Activated CD4-positive, alpha-beta T cell treated with anti-CD3 and anti-CD28 coated beads, Interleukin-2, amount 10 ng/mL, durations not matched to agents 24 days and 14 days (primary cell): ENCODE results near the gene SELENOT. TPM values are rescaled to one million over a fixed set of nuclear protein-coding genes. Genes with fewer than 3 reads are reported as not detected.
A peak's percentile ranks its signal among the peaks of the same experiment; 100 is the strongest.
"Not testable (repeated sequence)": the region's sequence is repeated elsewhere in the genome, so short reads cannot be mapped to it uniquely, and the experiment has no call there.

Experiments
- DNase-seq: peaks from one replicate; pipeline ENCODE4 v3.0.0; 2022
- H3K27ac Mint-ChIP-seq: one replicate; pipeline ENCODE4 v1.8.0; 2022; ENCODE audit warnings: mild to moderate bottlenecking, mixed read lengths
- H3K27me3 Mint-ChIP-seq: one replicate; pipeline ENCODE4 v1.8.0; 2022; ENCODE audit warnings: mixed read lengths
- H3K36me3 Mint-ChIP-seq: one replicate; pipeline ENCODE4 v1.8.0; 2022; ENCODE audit warnings: low read depth, mild to moderate bottlenecking, mixed read lengths
- H3K4me1 Mint-ChIP-seq: one replicate; pipeline ENCODE4 v1.8.0; 2021; ENCODE audit warnings: mixed read lengths
- H3K4me3 Mint-ChIP-seq: one replicate; pipeline ENCODE4 v1.8.0; 2022; ENCODE audit warnings: mild to moderate bottlenecking, moderate library complexity, mixed read lengths
- H3K9me3 Mint-ChIP-seq: one replicate; pipeline ENCODE4 v1.8.0; 2021; ENCODE audit warnings: mixed read lengths
- intact Hi-C: fragments of 100-400 bp; cut with micrococcal nuclease; formaldehyde crosslinking; loops from one replicate; pipeline ENCODE4 v1.15.1; 2023
- total RNA-seq: library from RNA; stranded (reverse); gene quantifications from 2 replicates; pipeline ENCODE4 v1.2.3, GENCODE V29; 2022

The SELENOT gene
- total RNA-seq, 1 donor from 2014 or later = 127 TPM

DNA sequence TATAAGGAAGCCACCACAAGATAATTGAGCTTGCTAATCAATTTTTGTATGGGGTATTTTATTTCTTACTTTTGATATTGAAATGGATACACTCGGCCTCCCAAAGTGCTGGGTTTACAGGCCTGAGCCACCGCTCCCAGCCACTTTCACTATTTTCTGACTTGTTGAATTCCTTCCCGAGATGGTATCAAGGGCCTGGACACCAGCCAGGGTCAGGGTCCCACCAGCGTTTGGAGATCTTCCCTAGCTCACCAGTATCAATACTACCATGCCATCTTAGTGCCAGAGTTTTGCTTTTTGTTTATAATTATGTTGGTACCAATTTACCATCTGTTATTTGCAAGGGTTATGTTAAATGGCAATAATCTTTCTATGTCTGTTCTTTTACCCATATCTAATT, 5.5 kb upstream of the SELENOT start:
- intact Hi-C loops = no loop called here
- Mint-ChIP-seq H3K36me3 (peaks cover 17% of the 10 kb centered on the region), H3K9me3 (no peaks in the 10 kb centered on the region), H3K4me1 (peaks cover 30% of the 10 kb centered on the region), H3K27ac (no peak overlapping the region), H3K27me3 (no peaks in the 10 kb centered on the region), H3K4me3 (no peak overlapping the region)
- no peak for DNase-seq

- peaks cover 24% of the 10 kb centered on the region for H3K36me3 Mint-ChIP-seq
- peaks cover 36% of the 10 kb centered on the region for H3K4me1 Mint-ChIP-seq
- intact Hi-C loops = loop anchor here (5.0 kb wide), 2 partner anchors 138 to 603 kb away; partner anchors contain the start of gene GPR171
- H3K4me3 Mint-ChIP-seq = no peak overlapping the region
- no peak for DNase-seq
- H3K27me3 Mint-ChIP-seq = no peaks in the 10 kb centered on the region
- H3K9me3 Mint-ChIP-seq = no peaks in the 10 kb centered on the region
- H3K27ac Mint-ChIP-seq = no peak overlapping the region
These were observed 3.4 kb upstream of the SELENOT start for GRCh38 chr3:150599611-150600297.

GRCh38 chr3:150600647-150601530, 2.2 kb upstream of the SELENOT start:
- peak; percentile 55 for DNase-seq
- H3K4me3 Mint-ChIP-seq = peak overlapping the region; percentile 48
- H3K4me1 Mint-ChIP-seq = peaks cover 39% of the 10 kb centered on the region
- H3K36me3 Mint-ChIP-seq = peaks cover 28% of the 10 kb centered on the region
- H3K27ac Mint-ChIP-seq = peak overlapping the region; percentile 51
- not testable (repeated sequence) for H3K9me3 Mint-ChIP-seq, H3K27me3 Mint-ChIP-seq
- intact Hi-C loops = loop anchor here (5.0 kb wide), 2 partner anchors 136 to 601 kb away; partner anchors contain the start of gene GPR171

DNA sequence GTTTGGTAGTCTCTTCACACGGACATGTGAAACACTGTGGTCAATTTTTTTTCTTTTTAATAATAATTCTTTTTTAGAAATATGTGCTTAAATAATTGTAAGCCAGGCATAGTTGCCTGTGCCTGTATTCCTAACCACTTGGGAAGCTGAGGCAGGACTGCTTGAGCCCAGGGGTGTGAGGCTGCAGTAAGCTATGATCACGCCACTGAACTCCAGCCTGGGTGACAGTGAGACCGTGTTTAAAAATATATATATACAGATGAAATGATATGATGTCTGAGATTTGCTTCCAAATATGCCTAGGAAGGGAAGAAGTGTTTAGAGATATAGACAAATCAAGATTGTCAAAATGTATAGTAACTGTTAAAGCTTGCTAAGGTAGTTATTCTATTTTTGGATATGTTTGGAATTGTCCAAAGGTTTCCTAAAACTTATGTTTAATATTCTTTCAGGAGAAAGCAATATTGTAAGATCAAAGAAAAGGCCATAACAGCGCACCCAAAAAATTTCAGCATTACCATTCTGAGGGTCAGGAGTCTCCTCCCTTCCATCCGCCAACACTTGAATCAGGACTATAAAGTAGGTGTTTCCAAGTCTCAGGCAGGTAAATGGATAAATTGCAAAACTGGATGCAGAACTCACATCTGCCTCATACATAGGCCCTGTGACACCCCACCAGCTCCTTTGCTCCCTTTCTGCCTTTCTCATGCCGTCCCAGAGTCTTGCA, 532 bp upstream of the SELENOT start:
- H3K27me3 Mint-ChIP-seq = no peaks in the 10 kb centered on the region
- peak overlapping the region; percentile 99 for H3K27ac Mint-ChIP-seq
- H3K36me3 Mint-ChIP-seq = peaks cover 35% of the 10 kb centered on the region
- H3K4me1 Mint-ChIP-seq = peaks cover 45% of the 10 kb centered on the region
- H3K4me3 Mint-ChIP-seq = peak overlapping the region; percentile 98
- no peaks in the 10 kb centered on the region for H3K9me3 Mint-ChIP-seq
- intact Hi-C loops = loop anchor here (1.0 to 5.0 kb wide), 9 partner anchors 12 to 600 kb away; partner anchors contain the start of genes EIF2A, ERICH6, GPR171 and SERP1
- no peak for DNase-seq

DNA sequence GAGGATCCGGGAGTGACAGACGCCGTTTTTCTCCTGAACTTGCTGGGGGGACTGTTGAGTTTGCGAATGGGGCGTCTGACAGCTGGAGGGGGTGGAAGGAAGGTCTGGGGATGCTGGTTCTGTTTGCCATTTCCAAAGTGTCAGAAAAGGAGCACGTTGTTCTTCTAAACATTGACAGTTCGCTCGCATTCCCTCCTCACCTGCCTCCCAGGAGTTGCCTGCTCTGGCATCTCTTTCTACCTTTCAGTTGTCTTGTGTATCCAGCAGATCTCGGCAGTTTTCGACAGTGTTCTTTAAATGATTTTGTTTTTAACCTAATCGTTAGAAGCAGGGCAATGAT, 829 bp downstream of the SELENOT start:
- Mint-ChIP-seq H3K4me3 (peak overlapping the region; percentile 98), H3K27me3 (no peaks in the 10 kb centered on the region), H3K27ac (peak overlapping the region; percentile 99), H3K4me1 (peaks cover 56% of the 10 kb centered on the region), H3K9me3 (no peaks in the 10 kb centered on the region), H3K36me3 (peaks cover 45% of the 10 kb centered on the region)
- intact Hi-C loops = loop anchor here (1.0 to 5.0 kb wide), 9 partner anchors 10 to 598 kb away; partner anchors contain the start of genes EIF2A, ERICH6, GPR171 and SERP1
- DNase-seq = no peak

GRCh38 chr3:150605998-150606641, 3.0 kb downstream of the SELENOT start:
- Mint-ChIP-seq H3K27ac (peak overlapping the region; percentile 13), H3K9me3 (no peaks in the 10 kb centered on the region), H3K4me3 (peak overlapping the region; percentile 49), H3K4me1 (peaks cover 54% of the 10 kb centered on the region), H3K36me3 (peaks cover 48% of the 10 kb centered on the region), H3K27me3 (no peaks in the 10 kb centered on the region)
- no peak for DNase-seq
- intact Hi-C loops = no loop called here

DNA sequence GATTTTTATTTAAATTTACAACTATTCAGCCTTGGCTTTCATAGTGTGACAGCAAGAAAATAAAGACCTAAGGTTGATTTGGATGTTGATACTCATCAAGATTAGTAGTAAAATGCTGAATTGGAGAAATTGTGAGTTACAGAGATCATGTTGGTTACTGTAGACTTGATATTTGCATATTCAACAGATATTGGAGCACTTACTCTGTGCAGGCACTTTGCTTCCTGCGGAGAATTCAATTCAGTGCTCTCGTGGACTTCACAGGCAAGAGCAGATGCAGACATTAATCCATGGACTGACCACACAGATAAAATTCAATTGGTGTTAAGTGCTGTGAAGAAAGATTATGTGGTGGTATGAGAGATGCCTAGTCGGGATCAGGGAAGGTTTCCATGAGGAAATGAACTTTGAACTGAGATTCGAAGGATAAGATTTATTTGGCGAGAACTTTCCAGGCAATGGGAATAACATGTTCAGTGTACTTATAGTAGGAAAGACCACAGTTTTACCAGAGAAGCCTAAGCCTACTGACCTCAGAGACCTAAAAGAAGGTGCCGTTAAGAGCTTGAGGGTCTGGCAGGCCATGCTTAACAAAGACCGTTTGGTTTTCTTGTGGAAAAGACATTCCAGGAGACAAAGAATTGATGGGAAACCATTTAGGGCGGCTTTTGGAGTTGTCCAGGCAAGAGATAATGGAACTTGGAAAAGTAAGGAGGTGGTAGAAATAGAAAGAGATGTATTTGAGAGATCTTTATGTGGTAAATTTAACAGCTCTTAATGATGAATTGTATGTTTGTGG, 4.3 kb downstream of the SELENOT start:
- Mint-ChIP-seq H3K4me1 (peaks cover 48% of the 10 kb centered on the region), H3K27me3 (no peaks in the 10 kb centered on the region), H3K27ac (no peak overlapping the region), H3K9me3 (no peaks in the 10 kb centered on the region), H3K4me3 (no peak overlapping the region), H3K36me3 (peaks cover 48% of the 10 kb centered on the region)
- intact Hi-C loops = no loop called here
- no peak for DNase-seq

DNA sequence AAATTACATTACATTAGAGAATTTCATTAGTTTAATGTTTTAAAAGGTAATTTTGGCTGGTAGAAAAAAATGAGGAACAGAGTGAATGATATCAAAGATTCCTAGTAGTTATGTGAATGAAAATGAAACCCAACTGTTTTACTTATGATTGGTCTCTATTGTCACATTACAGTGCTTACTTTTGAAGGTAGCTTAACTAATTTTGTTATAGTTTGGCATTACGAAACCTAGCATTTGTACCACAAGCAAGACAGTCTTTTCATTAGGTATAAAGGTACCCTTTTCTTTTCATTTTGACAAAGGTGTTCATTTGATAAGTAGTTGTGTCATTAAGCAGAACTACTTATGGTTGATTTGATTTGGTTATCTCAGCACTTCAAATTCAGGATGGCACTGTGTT, 6.9 kb downstream of the SELENOT start:
- Mint-ChIP-seq H3K9me3 (no peaks in the 10 kb centered on the region), H3K27me3 (no peaks in the 10 kb centered on the region), H3K4me3 (peak overlapping the region; percentile 7), H3K27ac (peak overlapping the region; percentile 67), H3K36me3 (peaks cover 55% of the 10 kb centered on the region), H3K4me1 (peaks cover 60% of the 10 kb centered on the region)
- DNase-seq = no peak
- intact Hi-C loops = loop anchor here (5.0 kb wide), 1 partner anchor 38 kb away; no protein-coding TSS in a partner anchor

- Mint-ChIP-seq H3K4me1 (peaks cover 57% of the 10 kb centered on the region), H3K27me3 (no peaks in the 10 kb centered on the region), H3K9me3 (no peaks in the 10 kb centered on the region), H3K4me3 (no peak overlapping the region), H3K36me3 (peaks cover 55% of the 10 kb centered on the region), H3K27ac (no peak overlapping the region)
- no peak for DNase-seq
- intact Hi-C loops = loop anchor here (5.0 kb wide), 1 partner anchor 38 kb away; no protein-coding TSS in a partner anchor
These were observed 7.7 kb downstream of the SELENOT start for GRCh38 chr3:150610785-150611184.

GRCh38 chr3:150611666-150612065, 8.5 kb downstream of the SELENOT start:
- Mint-ChIP-seq H3K4me1 (peaks cover 53% of the 10 kb centered on the region), H3K9me3 (no peaks in the 10 kb centered on the region), H3K27ac (no peak overlapping the region), H3K4me3 (no peak overlapping the region), H3K36me3 (peaks cover 50% of the 10 kb centered on the region), H3K27me3 (no peaks in the 10 kb centered on the region)
- DNase-seq = peak; percentile 48
- intact Hi-C loops = loop anchor here (5.0 kb wide), 1 partner anchor 39 kb away; no protein-coding TSS in a partner anchor

- no peak for DNase-seq
- Mint-ChIP-seq H3K4me3 (no peak overlapping the region), H3K4me1 (peaks cover 53% of the 10 kb centered on the region), H3K36me3 (peaks cover 53% of the 10 kb centered on the region), H3K27ac (peak overlapping the region; percentile 3), H3K9me3 (no peaks in the 10 kb centered on the region), H3K27me3 (no peaks in the 10 kb centered on the region)
- intact Hi-C loops = loop anchor here (5.0 kb wide), 1 partner anchor 40 kb away; no protein-coding TSS in a partner anchor
These were observed 9.4 kb downstream of the SELENOT start for GRCh38 chr3:150612494-150612893.

DNA sequence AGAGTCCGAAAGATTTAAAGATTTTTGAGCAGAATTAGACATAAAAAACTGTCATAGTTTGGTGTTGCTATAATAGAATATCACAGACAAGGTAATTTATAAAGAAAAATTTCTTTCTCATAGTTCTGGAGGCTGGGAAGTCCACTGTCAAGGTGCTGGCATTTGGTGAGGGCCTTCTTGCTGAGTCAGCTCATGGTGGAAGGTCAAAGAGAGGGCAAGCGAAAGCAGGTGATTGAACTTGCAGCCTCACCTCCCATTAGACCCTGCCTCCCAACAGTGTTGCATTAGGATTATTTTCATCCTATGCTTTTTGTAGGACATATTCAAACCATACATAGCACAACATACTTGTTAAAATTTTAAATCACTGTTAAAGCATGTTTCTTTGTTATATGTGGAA, 9.9 kb downstream of the SELENOT start:
- Mint-ChIP-seq H3K36me3 (peaks cover 50% of the 10 kb centered on the region), H3K27me3 (no peaks in the 10 kb centered on the region), H3K4me3 (peak overlapping the region; percentile 24), H3K4me1 (peaks cover 47% of the 10 kb centered on the region), H3K27ac (no peak overlapping the region), H3K9me3 (no peaks in the 10 kb centered on the region)
- intact Hi-C loops = loop anchor here (5.0 kb wide), 1 partner anchor 41 kb away; no protein-coding TSS in a partner anchor
- peak; percentile 53 for DNase-seq
